DMS 273 (cell line): Measurements from ENCODE around the gene GATD1.

Experiments used
- DNase-seq: peaks from one replicate; lab custom pipeline; 2025; ENCODE audit not compliant: unreplicated experiment; lab: John Stamatoyannopoulos, UW

The GATD1 gene

GRCh38 chr11:729492-730074 lies 47.7 kb downstream of the GATD1 start:
- DNase-seq: no peak

- DNase-seq: no peak
Measured at GRCh38 chr11:728901-729491, 48.3 kb downstream of the GATD1 start.

GRCh38 chr11:727859-728748 lies 49.2 kb downstream of the GATD1 start:
- peak; percentile 85 for DNase-seq

GRCh38 chr11:727281-727701 lies 50.0 kb downstream of the GATD1 start:
- DNase-seq: no peak

- DNase-seq: peak; percentile 77
Measured at GRCh38 chr11:726278-727220, 50.7 kb downstream of the GATD1 start.

GRCh38 chr11:725624-726202 lies 51.6 kb downstream of the GATD1 start:
- DNase-seq: no peak

GRCh38 chr11:724778-725386 lies 52.4 kb downstream of the GATD1 start:
- no peak for DNase-seq

- no peak for DNase-seq
Measured at GRCh38 chr11:724049-724777, 53.1 kb downstream of the GATD1 start.

GRCh38 chr11:723120-723883 lies 54.0 kb downstream of the GATD1 start:
- peak; percentile 52 for DNase-seq

- no peak for DNase-seq
Measured at GRCh38 chr11:722346-722811, 54.9 kb downstream of the GATD1 start.

GRCh38 chr11:721741-722345 lies 55.4 kb downstream of the GATD1 start:
- peak; percentile 62 for DNase-seq

GRCh38 chr11:721247-721740 lies 56.0 kb downstream of the GATD1 start:
- DNase-seq: no peak

- DNase-seq: peak; percentile 46
Measured at GRCh38 chr11:720642-721246, 56.5 kb downstream of the GATD1 start.

GRCh38 chr11:720017-720641 lies 57.2 kb downstream of the GATD1 start:
- no peak for DNase-seq

- no peak for DNase-seq
Measured at GRCh38 chr11:719214-720016, 57.9 kb downstream of the GATD1 start.
